Pancreas (tissue), 10 donors: Measurements from ENCODE around the gene ATG9A. TPM values are rescaled to one million over a fixed set of nuclear protein-coding genes. Genes with fewer than 3 reads are reported as not detected.

Source experiments
- ATAC-seq, 4 donors: fragments of 200-7000 bp; cut with Tn5 transposase; one replicate each; pipeline versions ENCODE4 v1.8.0 to v1.9.1; 2020; ENCODE audit warnings: mild to moderate bottlenecking in 4 of 4, moderate library complexity in 4 of 4
- DNase-seq, 6 donors: peaks; one replicate each; pipeline ENCODE4 v3.0.0-alpha.2; 2020
- FAIRE-seq: peaks from 2 replicates; lab custom pipeline; 2012; peaks lifted over from hg19 to GRCh38; lab: Jason Lieb, UNC
- H3K27ac ChIP-seq, 4 donors: fragments of 200-600 bp; sonication (generic); 1 replicate in 3 of 4; 2 replicates in 1 of 4; pipeline versions ENCODE4 v1.5.0 to v1.8.0; 2020
- H3K27me3 ChIP-seq, 4 donors: fragments of 200-600 bp; one replicate each; pipeline ENCODE4 v1.8.0; 2021
- H3K36me3 ChIP-seq, 3 donors: fragments of 200-600 bp; sonication (generic) in 1 of 3; one replicate each; pipeline versions ENCODE4 v1.5.0 to v1.8.0; 2020 to 2021
- H3K4me1 ChIP-seq, 3 donors: fragments of 200-600 bp; one replicate each; pipeline ENCODE4 v1.8.0; 2021
- H3K4me3 ChIP-seq, 4 donors: fragments of 200-600 bp; sonication (generic) in 2 of 4; one replicate each; pipeline versions ENCODE4 v1.5.0 to v1.8.0; 2020 to 2021
- H3K9me3 ChIP-seq, 4 donors: fragments of 200-600 bp; one replicate each; pipeline ENCODE4 v1.8.0; 2021
- WGBS, 2 donors: extraction: QIAGEN DNeasy Blood & Tissue Kit; methylation state at CpG; one replicate each; pipeline ENCODE4 v1.1.7; 2013; 5-methylcytosine and 5-hydroxymethylcytosine counted together
- intact Hi-C, 3 donors: fragments of 100-400 bp; cut with DNase I; formaldehyde crosslinking; loops; one replicate each; pipeline versions ENCODE4 v1.11.1 to v1.14.2; 2022
- polyA plus RNA-seq, 2 donors: library from polyadenylated mRNA; stranded (reverse); fragments of 200-250 nt; gene quantifications; one replicate each; pipeline ENCODE4 v1.2.3, GENCODE V29; 2013
- total RNA-seq, 6 donors: library from RNA; stranded (reverse); fragmentation: NEBNext Ultra II Directional in 4 of 6; extraction: Animal tissue kit (Norgen Biotek cat#: 25700) in 4 of 6; gene quantifications; one replicate each; pipeline versions ENCODE4 v1.2.1 to v1.2.4, GENCODE V29; 2021 to 2023
- TF ChIP-seq, protein P1 (sequence below), 4 donors: fragments of 200-600 bp; sonication (generic) in 3 of 4; IDR thresholded peaks; one replicate each; pipeline versions ENCODE4 v1.5.0 to v1.8.0; 2021; ENCODE audit warnings: antibody characterized with exemption in 4 of 4
- donor health status: healthy with polysubstance abuse.
- donor health status: DM: no; HTN: no; CAD: no; lungs with moderate emphysema.
- donor health status: DM: no; HTN: no; CAD: no.
- donor health status: control.
- donor health status: control.
- donor health status: Bipolar disorder and iron deficiency.
- donor health status: DM: yes; HTN: yes; CAD: no.
- donor health status: DM: no; HTN: no; CAD: no.
- donor health status: DM: no; HTN: no; CAD: no.
- donor health status: DM: yes; HTN: yes; CAD: no.

ATG9A gene
- total and polyA plus RNA-seq, 8 donors, result 12.1 to 25.5 (median 18.5) TPM

DNA sequence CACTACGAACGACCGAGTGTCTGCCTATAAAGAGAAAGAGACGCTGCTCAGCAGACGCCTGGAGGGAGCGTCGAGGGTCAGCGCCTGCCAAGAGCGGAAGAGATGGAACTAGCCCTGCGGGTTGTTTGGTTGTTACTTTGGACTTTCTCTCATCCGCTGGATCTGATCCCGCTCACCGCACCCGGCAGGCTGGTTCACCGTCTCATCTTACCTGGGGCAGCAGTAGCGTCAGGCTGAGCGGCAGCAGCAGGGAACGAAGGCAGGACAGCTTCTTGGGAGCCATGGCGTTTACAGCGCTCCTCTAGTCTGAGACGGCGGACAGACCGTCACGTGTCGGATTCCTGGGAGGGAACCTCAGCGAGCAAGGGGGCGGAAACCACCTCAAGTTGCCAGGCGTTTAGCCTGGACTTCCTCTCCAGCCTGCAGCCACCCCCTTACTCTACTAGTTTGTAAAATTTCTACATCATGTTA lies 13.9 kb upstream of the ATG9A start:
- TF ChIP-seq, protein P1, sequence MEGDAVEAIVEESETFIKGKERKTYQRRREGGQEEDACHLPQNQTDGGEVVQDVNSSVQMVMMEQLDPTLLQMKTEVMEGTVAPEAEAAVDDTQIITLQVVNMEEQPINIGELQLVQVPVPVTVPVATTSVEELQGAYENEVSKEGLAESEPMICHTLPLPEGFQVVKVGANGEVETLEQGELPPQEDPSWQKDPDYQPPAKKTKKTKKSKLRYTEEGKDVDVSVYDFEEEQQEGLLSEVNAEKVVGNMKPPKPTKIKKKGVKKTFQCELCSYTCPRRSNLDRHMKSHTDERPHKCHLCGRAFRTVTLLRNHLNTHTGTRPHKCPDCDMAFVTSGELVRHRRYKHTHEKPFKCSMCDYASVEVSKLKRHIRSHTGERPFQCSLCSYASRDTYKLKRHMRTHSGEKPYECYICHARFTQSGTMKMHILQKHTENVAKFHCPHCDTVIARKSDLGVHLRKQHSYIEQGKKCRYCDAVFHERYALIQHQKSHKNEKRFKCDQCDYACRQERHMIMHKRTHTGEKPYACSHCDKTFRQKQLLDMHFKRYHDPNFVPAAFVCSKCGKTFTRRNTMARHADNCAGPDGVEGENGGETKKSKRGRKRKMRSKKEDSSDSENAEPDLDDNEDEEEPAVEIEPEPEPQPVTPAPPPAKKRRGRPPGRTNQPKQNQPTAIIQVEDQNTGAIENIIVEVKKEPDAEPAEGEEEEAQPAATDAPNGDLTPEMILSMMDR (IDR thresholded peaks at IDR 0.05), result no peak
- ATAC-seq (no peak), FAIRE-seq (no peak), DNase-seq (no peak)
- no peak overlapping the region for H3K4me3 ChIP-seq
- H3K9me3 ChIP-seq, result no peaks in the 10 kb centered on the region
- intact Hi-C loops, result no loop called here
- H3K27me3 ChIP-seq, result no peaks in the 10 kb centered on the region
- H3K4me1 ChIP-seq, result peaks cover 0 to 25% (median 2%) of the 10 kb centered on the region in 3 donors
- 59 to 62% methylated on average over 28 of the region's 28 CpGs for WGBS, 2 donors
- no peaks in the 10 kb centered on the region for H3K36me3 ChIP-seq
- H3K27ac ChIP-seq, result no peak overlapping the region

DNA sequence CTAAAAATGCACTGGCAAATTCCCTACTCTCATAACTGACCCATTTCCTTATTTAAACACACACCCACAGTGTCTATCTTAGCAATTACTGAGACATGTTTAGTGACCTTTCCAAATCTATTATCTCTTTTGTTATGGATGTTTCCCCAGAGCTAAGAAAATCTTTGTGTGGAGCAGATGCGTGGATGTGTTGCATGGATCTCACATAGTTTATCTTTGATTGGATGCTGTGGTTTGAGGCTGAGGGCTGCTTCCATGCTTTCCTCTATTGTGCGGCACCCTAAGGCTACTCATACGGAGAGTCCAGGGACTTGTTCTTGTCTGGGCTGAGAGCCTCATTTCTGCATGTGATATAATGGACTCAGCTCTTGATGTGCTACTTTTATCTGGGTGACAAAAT lies 4.9 kb upstream of the ATG9A start:
- 74 to 93% methylated on average over 3 of the region's 3 CpGs for WGBS, 2 donors

DNA sequence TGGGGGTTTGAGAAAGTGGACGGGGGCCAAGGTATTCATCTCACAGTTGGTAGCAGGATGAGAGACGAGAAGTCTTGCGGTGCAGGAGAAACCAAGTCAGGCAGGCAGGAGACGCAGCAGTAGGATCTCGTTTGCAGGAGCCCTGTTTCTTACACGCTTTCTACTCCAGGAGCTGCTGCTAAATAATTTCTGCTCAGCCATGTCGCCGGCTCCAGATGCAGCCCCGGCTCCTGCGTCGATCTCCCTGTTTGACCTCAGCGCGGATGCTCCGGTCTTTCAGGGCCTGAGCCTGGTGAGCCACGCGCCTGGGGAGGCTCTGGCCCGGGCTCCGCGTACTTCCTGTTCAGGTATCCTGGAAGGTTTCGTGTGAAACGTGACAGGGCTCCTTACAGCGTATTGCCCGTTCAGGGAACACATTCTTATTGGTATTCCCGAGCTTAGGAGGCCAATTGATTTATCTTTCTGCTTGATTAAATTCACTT lies 664 bp upstream of the ATG9A start:
- intact Hi-C loops, result no loop called here
- DNase-seq (peak in 2 of 6 donors; percentile 56 to 75), FAIRE-seq (no peak), ATAC-seq (peak; percentile 49 to 74 (median 58))
- Histone ChIP-seq H3K4me3 (peak overlapping the region; percentile 58 to 89 (median 76)), H3K4me1 (peaks cover 12 to 21% (median 16%) of the 10 kb centered on the region in 3 donors), H3K9me3 (no peaks in the 10 kb centered on the region), H3K27ac (peak overlapping the region; percentile 82 to 95 (median 91)), H3K36me3 (peaks cover 9 to 40% (median 29%) of the 10 kb centered on the region in 3 donors), H3K27me3 (no peaks in the 10 kb centered on the region)
- TF ChIP-seq, protein P1 (IDR thresholded peaks at IDR 0.05), result no peak
- 1% methylated on average over 24 of the region's 24 CpGs for WGBS, 2 donors

More for the DNA sequence above, 4.9 kb upstream of the ATG9A start:
- DNase-seq (no peak), FAIRE-seq (no peak), ATAC-seq (no peak)
- Histone ChIP-seq H3K27ac (no peak overlapping the region), H3K4me1 (peaks cover 0 to 10% (median 9%) of the 10 kb centered on the region in 3 donors), H3K27me3 (no peaks in the 10 kb centered on the region), H3K4me3 (no peak overlapping the region), H3K9me3 (no peaks in the 10 kb centered on the region), H3K36me3 (peaks cover 15 to 57% (median 34%) of the 10 kb centered on the region in 3 donors)
- TF ChIP-seq, protein P1 (IDR thresholded peaks at IDR 0.05), result no peak
- intact Hi-C loops, result no loop called here

DNA sequence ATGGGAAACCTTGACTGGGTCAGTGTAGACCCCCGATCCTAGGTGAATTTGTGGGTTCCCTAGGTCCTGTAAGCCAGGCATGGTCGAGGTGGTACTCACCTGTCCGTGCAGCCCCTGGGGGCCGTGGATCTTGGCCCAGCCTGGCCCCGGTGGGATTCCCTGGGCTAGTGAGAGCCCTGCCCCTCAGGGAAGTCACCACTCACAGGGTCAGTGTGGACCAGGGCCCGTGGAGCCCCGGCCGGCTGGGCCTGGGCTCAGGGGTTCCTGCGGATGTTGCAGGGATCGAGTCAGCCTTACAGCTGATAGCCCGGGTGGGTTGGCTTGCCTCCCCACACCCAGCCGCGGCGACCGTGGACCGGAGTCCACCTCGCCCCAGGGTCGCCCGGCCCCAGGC lies 528 bp downstream of the ATG9A start:
- Histone ChIP-seq H3K4me3 (peak overlapping the region; percentile 58 to 89 (median 76)), H3K27ac (peak overlapping the region; percentile 91 to 95 (median 92)), H3K36me3 (peaks cover 2 to 40% (median 29%) of the 10 kb centered on the region in 3 donors), H3K9me3 (no peaks in the 10 kb centered on the region), H3K4me1 (peaks cover 12 to 21% (median 16%) of the 10 kb centered on the region in 3 donors), H3K27me3 (no peaks in the 10 kb centered on the region)
- FAIRE-seq (no peak), DNase-seq (peak in 1 of 6 donors; percentile 89), ATAC-seq (peak in 3 of 4 donors; percentile 2 to 5 (median 3))
- 1 to 2% methylated on average over 19 of the region's 19 CpGs for WGBS, 2 donors
- intact Hi-C loops, result no loop called here
- TF ChIP-seq, protein P1 (IDR thresholded peaks at IDR 0.05), result no peak
